SKM-1 treated with dmso at 0.1 percent for 144 hours (cell line): ENCODE data around the gene DCAF11.

Experiments
- DNase-seq: peaks from one replicate; lab custom pipeline; 2025; ENCODE audit not compliant: unreplicated experiment; lab: John Stamatoyannopoulos, UW

The DCAF11 gene

GRCh38 chr14:24156840-24157239, 42.3 kb downstream of the DCAF11 start:
- DNase-seq, result no peak

- no peak for DNase-seq
Observed at GRCh38 chr14:24157331-24157730, 42.8 kb downstream of the DCAF11 start.

GRCh38 chr14:24159777-24160498, 45.4 kb downstream of the DCAF11 start:
- DNase-seq, result no peak

GRCh38 chr14:24160499-24160849, 45.9 kb downstream of the DCAF11 start:
- no peak for DNase-seq

- DNase-seq, result peak; percentile 52
Observed at GRCh38 chr14:24160850-24161804, 46.5 kb downstream of the DCAF11 start, which contains the start of gene IRF9. TSS of gene IRF9 (plus strand) at chr14:24161265. CDS start at chr14:24162145, 880 bp downstream.

- DNase-seq, result no peak
Observed at GRCh38 chr14:24162093-24162492, 47.5 kb downstream of the DCAF11 start.

- no peak for DNase-seq
Observed at GRCh38 chr14:24164518-24164991, 50.0 kb downstream of the DCAF11 start.

GRCh38 chr14:24165785-24166184, 51.2 kb downstream of the DCAF11 start:
- DNase-seq, result no peak

- peak; percentile 3 for DNase-seq
Observed at GRCh38 chr14:24167469-24168114, 53.0 kb downstream of the DCAF11 start.

GRCh38 chr14:24171422-24172260, 57.1 kb downstream of the DCAF11 start, which contains the start of gene REC8:
TSS of gene REC8 (plus strand) at chr14:24172080. CDS start at chr14:24172553, 473 bp downstream.
- no peak for DNase-seq

- no peak for DNase-seq
Observed at GRCh38 chr14:24172261-24172860, 57.8 kb downstream of the DCAF11 start.

GRCh38 chr14:24172871-24173281, 58.3 kb downstream of the DCAF11 start:
- no peak for DNase-seq
